Spinal cord (tissue), 10 donors: Measurements from ENCODE around the gene CARM1. TPM values are rescaled to one million over a fixed set of nuclear protein-coding genes. Genes with fewer than 3 reads are reported as not detected.
"Not testable (repeated sequence)": the region's sequence is repeated elsewhere in the genome, so short reads cannot be mapped to it uniquely, and the experiment has no call there.

Source experiments
- DNase-seq, 6 donors: peaks; one replicate each; pipeline versions ENCODE4 v3.0.0 to v3.0.0-alpha.2; 2013 to 2015; ENCODE audit warnings: low spot score in 6 of 6, low read depth in 4 of 6
- H3K27ac ChIP-seq: one replicate; pipeline ENCODE4 v1.5.1; 2013; ENCODE audit warnings: low read depth, low read length, control low read depth
- H3K27me3 ChIP-seq: one replicate; pipeline ENCODE4 v1.6.1; 2013; ENCODE audit warnings: low read length; ENCODE audit not compliant: control insufficient read depth, insufficient read depth
- H3K36me3 ChIP-seq: one replicate; pipeline ENCODE4 v1.6.1; 2013; ENCODE audit warnings: low read length; ENCODE audit not compliant: control insufficient read depth, insufficient read depth
- H3K4me1 ChIP-seq: one replicate; pipeline ENCODE4 v1.6.1; 2013; ENCODE audit warnings: low read length; ENCODE audit not compliant: control insufficient read depth, insufficient read depth
- H3K4me3 ChIP-seq: one replicate; pipeline ENCODE4 v1.5.1; 2013; ENCODE audit warnings: low read depth, low read length, control low read depth
- H3K9me3 ChIP-seq: one replicate; pipeline ENCODE4 v1.6.1; 2013; ENCODE audit warnings: low read length; ENCODE audit not compliant: control insufficient read depth, insufficient read depth
- WGBS: methylation state at CpG from one replicate; pipeline ENCODE4 v1.1.5; 2013; ENCODE audit warnings: missing lambda C conversion rate; ENCODE audit not compliant: insufficient coverage; 5-methylcytosine and 5-hydroxymethylcytosine counted together
- polyA plus RNA-seq, 2 donors: library from polyadenylated mRNA; unstranded; fragments of 120-200 nt; gene quantifications; one replicate each; pipeline ENCODE4 v1.2.1, GENCODE V29; 2013; ENCODE audit not compliant: insufficient read length in 2 of 2
- total RNA-seq, 2 donors: library from RNA; depleted of rRNA in 1 of 2; stranded (reverse); fragments of 120-200 nt in 1 of 2; fragments of >200 nt in 1 of 2; gene quantifications; one replicate each; pipeline versions ENCODE4 v1.2.3 to v1.2.4, GENCODE V29; 2013 to 2014
- donor health status: healthy.

Gene CARM1
- total and polyA plus RNA-seq, 4 donors, result 17.4 to 72.1 (median 42.8) TPM

- H3K9me3 ChIP-seq, DNase-seq, H3K36me3 ChIP-seq, H3K27ac ChIP-seq, H3K4me3 ChIP-seq, H3K27me3 ChIP-seq, H3K4me1 ChIP-seq: not testable (repeated sequence)
- WGBS, result no CpG with 5 or more reads among the region's 4 CpGs
Observed at GRCh38 chr19:10943412-10943811, 72.1 kb downstream of the CARM1 start.

GRCh38 chr19:10945264-10945663 is 73.9 kb downstream of the CARM1 start:
- no peaks in the 10 kb centered on the region for H3K27me3 ChIP-seq
- peaks cover 4% of the 10 kb centered on the region for H3K4me1 ChIP-seq
- no peak overlapping the region for H3K4me3 ChIP-seq
- no peak overlapping the region for H3K27ac ChIP-seq
- peak in 1 of 6 donors; percentile 31 for DNase-seq
- no peaks in the 10 kb centered on the region for H3K9me3 ChIP-seq
- H3K36me3 ChIP-seq, result no peaks in the 10 kb centered on the region
- WGBS, result no CpG with 5 or more reads among the region's 4 CpGs

GRCh38 chr19:10946958-10947657 is 75.8 kb downstream of the CARM1 start:
- Histone ChIP-seq H3K27me3 (no peaks in the 10 kb centered on the region), H3K36me3 (no peaks in the 10 kb centered on the region), H3K27ac (no peak overlapping the region), H3K9me3 (no peaks in the 10 kb centered on the region), H3K4me1 (peaks cover 3% of the 10 kb centered on the region), H3K4me3 (no peak overlapping the region)
- 85% methylated on average over 4 of the region's 6 CpGs for WGBS
- peak in 1 of 6 donors; percentile 61 for DNase-seq

GRCh38 chr19:10952809-10953208 is 81.5 kb downstream of the CARM1 start:
- H3K27me3 ChIP-seq, result no peaks in the 10 kb centered on the region
- no peaks in the 10 kb centered on the region for H3K36me3 ChIP-seq
- no peak for DNase-seq
- no peaks in the 10 kb centered on the region for H3K9me3 ChIP-seq
- no peaks in the 10 kb centered on the region for H3K4me1 ChIP-seq
- no peak overlapping the region for H3K4me3 ChIP-seq
- 85% methylated on average over 2 of the region's 6 CpGs for WGBS
- no peak overlapping the region for H3K27ac ChIP-seq

GRCh38 chr19:10959277-10959968 is 88.1 kb downstream of the CARM1 start:
- H3K27ac ChIP-seq, result not testable (repeated sequence)
- H3K4me1 ChIP-seq, result peaks cover 24% of the 10 kb centered on the region

GRCh38 chr19:10960314-10961072 is 89.1 kb downstream of the CARM1 start, which contains the start of gene SMARCA4:
SMARCA4 (plus strand) TSS chr19:10961030; CDS start chr19:10984152, 23,122 bp downstream.
- Histone ChIP-seq H3K4me3 (peak within 1 kb of the TSS; percentile 97), H3K27me3 (no peaks in the 10 kb centered on the region), H3K4me1 (peaks cover 30% of the 10 kb centered on the region), H3K36me3 (peaks cover 6% of the 10 kb centered on the region), H3K27ac (peak within 1 kb of the TSS; percentile 90), H3K9me3 (no peaks in the 10 kb centered on the region)
- under 1% methylated on average over 96 of the region's 100 CpGs for WGBS
- DNase-seq, result peak; percentile 95 to 99 (median 96)

More at GRCh38 chr19:10959277-10959968, 88.1 kb downstream of the CARM1 start:
- H3K4me3 ChIP-seq, DNase-seq, H3K36me3 ChIP-seq, H3K9me3 ChIP-seq, H3K27me3 ChIP-seq: not testable (repeated sequence)
- WGBS, result 94% methylated on average over 8 of the region's 19 CpGs

GRCh38 chr19:10961073-10961860 is 89.9 kb downstream of the CARM1 start:
- H3K27me3 ChIP-seq, result no peaks in the 10 kb centered on the region
- peak overlapping the region; percentile 94 for H3K4me3 ChIP-seq
- H3K9me3 ChIP-seq, result no peaks in the 10 kb centered on the region
- peaks cover 34% of the 10 kb centered on the region for H3K4me1 ChIP-seq
- peaks cover 6% of the 10 kb centered on the region for H3K36me3 ChIP-seq
- under 1% methylated on average over 88 of the region's 92 CpGs for WGBS
- H3K27ac ChIP-seq, result peak overlapping the region; percentile 90
- peak in 2 of 6 donors; percentile 57 to 63 for DNase-seq

GRCh38 chr19:10962863-10963262 is 91.5 kb downstream of the CARM1 start:
- H3K9me3 ChIP-seq, result no peaks in the 10 kb centered on the region
- peaks cover 40% of the 10 kb centered on the region for H3K4me1 ChIP-seq
- no peak overlapping the region for H3K4me3 ChIP-seq
- H3K27me3 ChIP-seq, result no peaks in the 10 kb centered on the region
- no peak for DNase-seq
- H3K27ac ChIP-seq, result no peak overlapping the region
- peaks cover 10% of the 10 kb centered on the region for H3K36me3 ChIP-seq
- 79% methylated on average over 6 of the region's 10 CpGs for WGBS

- Histone ChIP-seq H3K27me3 (no peaks in the 10 kb centered on the region), H3K4me3 (no peak overlapping the region), H3K27ac (no peak overlapping the region), H3K36me3 (peaks cover 14% of the 10 kb centered on the region), H3K9me3 (no peaks in the 10 kb centered on the region), H3K4me1 (peaks cover 46% of the 10 kb centered on the region)
- WGBS, result 61% methylated on average over 2 of the region's 4 CpGs
- DNase-seq, result no peak
Observed at GRCh38 chr19:10963865-10964264, 92.5 kb downstream of the CARM1 start.
